ENCODE measurements around the gene MYH14. TPM values are rescaled to one million over a fixed set of nuclear protein-coding genes. Genes with fewer than 3 reads are reported as not detected.

MYH14 gene
- total and polyA plus RNA-seq, 2 of the 8 experiments (the other 6 are each of a cell fraction or from before 2014, with no cell fraction given) = 17.3 to 28.6 TPM

DNA sequence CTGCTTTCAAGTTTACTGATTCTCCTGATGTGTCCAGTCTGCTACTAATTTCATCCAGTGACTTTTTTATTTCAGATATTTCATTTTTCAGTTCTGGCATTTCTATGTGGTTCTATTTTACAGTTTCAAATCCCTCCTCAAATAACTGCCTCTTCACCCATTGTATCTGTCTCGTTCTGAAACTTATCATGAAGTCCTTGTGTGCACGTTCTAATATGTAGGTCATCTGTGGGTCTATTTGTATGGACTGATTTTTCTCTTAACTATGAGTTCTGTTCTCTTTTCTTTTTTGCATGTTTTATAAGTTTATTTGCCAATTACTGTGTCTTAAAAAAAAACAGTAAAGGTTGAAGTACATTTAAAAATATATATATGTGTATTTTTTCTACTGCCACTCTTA lies 82.4 kb downstream of the MYH14 start (continued):
- TF ChIP-seq, protein P1, sequence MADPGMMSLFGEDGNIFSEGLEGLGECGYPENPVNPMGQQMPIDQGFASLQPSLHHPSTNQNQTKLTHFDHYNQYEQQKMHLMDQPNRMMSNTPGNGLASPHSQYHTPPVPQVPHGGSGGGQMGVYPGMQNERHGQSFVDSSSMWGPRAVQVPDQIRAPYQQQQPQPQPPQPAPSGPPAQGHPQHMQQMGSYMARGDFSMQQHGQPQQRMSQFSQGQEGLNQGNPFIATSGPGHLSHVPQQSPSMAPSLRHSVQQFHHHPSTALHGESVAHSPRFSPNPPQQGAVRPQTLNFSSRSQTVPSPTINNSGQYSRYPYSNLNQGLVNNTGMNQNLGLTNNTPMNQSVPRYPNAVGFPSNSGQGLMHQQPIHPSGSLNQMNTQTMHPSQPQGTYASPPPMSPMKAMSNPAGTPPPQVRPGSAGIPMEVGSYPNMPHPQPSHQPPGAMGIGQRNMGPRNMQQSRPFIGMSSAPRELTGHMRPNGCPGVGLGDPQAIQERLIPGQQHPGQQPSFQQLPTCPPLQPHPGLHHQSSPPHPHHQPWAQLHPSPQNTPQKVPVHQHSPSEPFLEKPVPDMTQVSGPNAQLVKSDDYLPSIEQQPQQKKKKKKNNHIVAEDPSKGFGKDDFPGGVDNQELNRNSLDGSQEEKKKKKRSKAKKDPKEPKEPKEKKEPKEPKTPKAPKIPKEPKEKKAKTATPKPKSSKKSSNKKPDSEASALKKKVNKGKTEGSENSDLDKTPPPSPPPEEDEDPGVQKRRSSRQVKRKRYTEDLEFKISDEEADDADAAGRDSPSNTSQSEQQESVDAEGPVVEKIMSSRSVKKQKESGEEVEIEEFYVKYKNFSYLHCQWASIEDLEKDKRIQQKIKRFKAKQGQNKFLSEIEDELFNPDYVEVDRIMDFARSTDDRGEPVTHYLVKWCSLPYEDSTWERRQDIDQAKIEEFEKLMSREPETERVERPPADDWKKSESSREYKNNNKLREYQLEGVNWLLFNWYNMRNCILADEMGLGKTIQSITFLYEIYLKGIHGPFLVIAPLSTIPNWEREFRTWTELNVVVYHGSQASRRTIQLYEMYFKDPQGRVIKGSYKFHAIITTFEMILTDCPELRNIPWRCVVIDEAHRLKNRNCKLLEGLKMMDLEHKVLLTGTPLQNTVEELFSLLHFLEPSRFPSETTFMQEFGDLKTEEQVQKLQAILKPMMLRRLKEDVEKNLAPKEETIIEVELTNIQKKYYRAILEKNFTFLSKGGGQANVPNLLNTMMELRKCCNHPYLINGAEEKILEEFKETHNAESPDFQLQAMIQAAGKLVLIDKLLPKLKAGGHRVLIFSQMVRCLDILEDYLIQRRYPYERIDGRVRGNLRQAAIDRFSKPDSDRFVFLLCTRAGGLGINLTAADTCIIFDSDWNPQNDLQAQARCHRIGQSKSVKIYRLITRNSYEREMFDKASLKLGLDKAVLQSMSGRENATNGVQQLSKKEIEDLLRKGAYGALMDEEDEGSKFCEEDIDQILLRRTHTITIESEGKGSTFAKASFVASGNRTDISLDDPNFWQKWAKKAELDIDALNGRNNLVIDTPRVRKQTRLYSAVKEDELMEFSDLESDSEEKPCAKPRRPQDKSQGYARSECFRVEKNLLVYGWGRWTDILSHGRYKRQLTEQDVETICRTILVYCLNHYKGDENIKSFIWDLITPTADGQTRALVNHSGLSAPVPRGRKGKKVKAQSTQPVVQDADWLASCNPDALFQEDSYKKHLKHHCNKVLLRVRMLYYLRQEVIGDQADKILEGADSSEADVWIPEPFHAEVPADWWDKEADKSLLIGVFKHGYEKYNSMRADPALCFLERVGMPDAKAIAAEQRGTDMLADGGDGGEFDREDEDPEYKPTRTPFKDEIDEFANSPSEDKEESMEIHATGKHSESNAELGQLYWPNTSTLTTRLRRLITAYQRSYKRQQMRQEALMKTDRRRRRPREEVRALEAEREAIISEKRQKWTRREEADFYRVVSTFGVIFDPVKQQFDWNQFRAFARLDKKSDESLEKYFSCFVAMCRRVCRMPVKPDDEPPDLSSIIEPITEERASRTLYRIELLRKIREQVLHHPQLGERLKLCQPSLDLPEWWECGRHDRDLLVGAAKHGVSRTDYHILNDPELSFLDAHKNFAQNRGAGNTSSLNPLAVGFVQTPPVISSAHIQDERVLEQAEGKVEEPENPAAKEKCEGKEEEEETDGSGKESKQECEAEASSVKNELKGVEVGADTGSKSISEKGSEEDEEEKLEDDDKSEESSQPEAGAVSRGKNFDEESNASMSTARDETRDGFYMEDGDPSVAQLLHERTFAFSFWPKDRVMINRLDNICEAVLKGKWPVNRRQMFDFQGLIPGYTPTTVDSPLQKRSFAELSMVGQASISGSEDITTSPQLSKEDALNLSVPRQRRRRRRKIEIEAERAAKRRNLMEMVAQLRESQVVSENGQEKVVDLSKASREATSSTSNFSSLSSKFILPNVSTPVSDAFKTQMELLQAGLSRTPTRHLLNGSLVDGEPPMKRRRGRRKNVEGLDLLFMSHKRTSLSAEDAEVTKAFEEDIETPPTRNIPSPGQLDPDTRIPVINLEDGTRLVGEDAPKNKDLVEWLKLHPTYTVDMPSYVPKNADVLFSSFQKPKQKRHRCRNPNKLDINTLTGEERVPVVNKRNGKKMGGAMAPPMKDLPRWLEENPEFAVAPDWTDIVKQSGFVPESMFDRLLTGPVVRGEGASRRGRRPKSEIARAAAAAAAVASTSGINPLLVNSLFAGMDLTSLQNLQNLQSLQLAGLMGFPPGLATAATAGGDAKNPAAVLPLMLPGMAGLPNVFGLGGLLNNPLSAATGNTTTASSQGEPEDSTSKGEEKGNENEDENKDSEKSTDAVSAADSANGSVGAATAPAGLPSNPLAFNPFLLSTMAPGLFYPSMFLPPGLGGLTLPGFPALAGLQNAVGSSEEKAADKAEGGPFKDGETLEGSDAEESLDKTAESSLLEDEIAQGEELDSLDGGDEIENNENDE (IDR thresholded peaks at IDR 0.05; ENCODE audit: insufficient replicate concordance, low read length) = no peak
- TF ChIP-seq GABPA (IDR thresholded peaks at IDR 0.05; ENCODE audit: borderline replicate concordance, insufficient read depth, low read length) (no peak), SP2 (IDR thresholded peaks at IDR 0.05; ENCODE audit: low read length) (no peak), PHF8 (conservative IDR thresholded peaks at IDR 0.05; ENCODE audit: low read depth, low read length) (no peak), KDM4A (IDR thresholded peaks at IDR 0.05; ENCODE audit: low read depth, low read length, severe bottlenecking) (no peak), SP1 (IDR thresholded peaks at IDR 0.05; ENCODE audit: low read depth, low read length) (no peak), SAP30 (IDR thresholded peaks at IDR 0.05; ENCODE audit: insufficient read depth, insufficient replicate concordance, low read length) (no peak), TEAD4 (IDR thresholded peaks at IDR 0.05; ENCODE audit: low read depth, low read length) (no peak), NRF1 (IDR thresholded peaks at IDR 0.05; ENCODE audit: low read depth, low read length) (no peak)
- TF ChIP-seq, protein P2, sequence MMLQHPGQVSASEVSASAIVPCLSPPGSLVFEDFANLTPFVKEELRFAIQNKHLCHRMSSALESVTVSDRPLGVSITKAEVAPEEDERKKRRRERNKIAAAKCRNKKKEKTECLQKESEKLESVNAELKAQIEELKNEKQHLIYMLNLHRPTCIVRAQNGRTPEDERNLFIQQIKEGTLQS (IDR thresholded peaks at IDR 0.05; ENCODE audit: insufficient read depth, low read depth, low read length) = no peak
- TF ChIP-seq, protein P3, sequence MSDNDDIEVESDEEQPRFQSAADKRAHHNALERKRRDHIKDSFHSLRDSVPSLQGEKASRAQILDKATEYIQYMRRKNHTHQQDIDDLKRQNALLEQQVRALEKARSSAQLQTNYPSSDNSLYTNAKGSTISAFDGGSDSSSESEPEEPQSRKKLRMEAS (IDR thresholded peaks at IDR 0.05) = no peak
